GM12865 (cell line): ENCODE results near the gene C14orf39.

Experiments used
- DNase-seq: peaks from one replicate; pipeline ENCODE4 v3.0.0; 2010; ENCODE audit warnings: low read depth
- H3K4me3 ChIP-seq: 2 replicates; pipeline ENCODE4 v1.5.1; 2011; ENCODE audit warnings: mild to moderate bottlenecking, low read depth, low read length, control low read depth
- CTCF ChIP-seq: IDR thresholded peaks from 2 replicates; pipeline ENCODE4 v1.5.1; 2011; ENCODE audit warnings: low read length, control low read depth, low read depth, inconsistent platforms; ENCODE audit not compliant: insufficient read depth; ENCODE audit errors: missing control alignments

The C14orf39 gene

GRCh38 chr14:60485598-60486251 is at the start of gene C14orf39:
C14orf39 (minus strand) TSS chr14:60486063; CDS start chr14:60485078, 985 bp downstream.
- no peak for DNase-seq
- H3K4me3 ChIP-seq, result no peak within 1 kb of the TSS
- no peak for TF ChIP-seq CTCF

- no peak for DNase-seq
- no peak for TF ChIP-seq CTCF
These were observed 46.6 kb upstream of the C14orf39 start for GRCh38 chr14:60532442-60532841.

GRCh38 chr14:60515511-60516289 is 29.8 kb upstream of the C14orf39 start:
- no peak overlapping the region for H3K4me3 ChIP-seq
- TF ChIP-seq CTCF, result no peak

More at GRCh38 chr14:60532442-60532841, 46.6 kb upstream of the C14orf39 start:
- no peak overlapping the region for H3K4me3 ChIP-seq

GRCh38 chr14:60514741-60515491 is 29.1 kb upstream of the C14orf39 start:
- H3K4me3 ChIP-seq, result no peak overlapping the region
- DNase-seq, result no peak
- TF ChIP-seq CTCF, result no peak

More at GRCh38 chr14:60515511-60516289, 29.8 kb upstream of the C14orf39 start:
- no peak for DNase-seq

- no peak overlapping the region for H3K4me3 ChIP-seq
- no peak for TF ChIP-seq CTCF
- DNase-seq, result no peak
These were observed 28.5 kb upstream of the C14orf39 start for GRCh38 chr14:60514378-60514740.

- no peak overlapping the region for H3K4me3 ChIP-seq
- TF ChIP-seq CTCF, result no peak
- DNase-seq, result no peak
These were observed 27.2 kb upstream of the C14orf39 start for GRCh38 chr14:60512973-60513571.
